Activated CD4-positive, alpha-beta T cell treated with anti-CD3 and anti-CD28 coated beads, Interleukin-2, amount 10 ng/mL, durations not matched to agents 7 days and 5 days (primary cell): Measurements from ENCODE around the gene MFGE8. TPM values are rescaled to one million over a fixed set of nuclear protein-coding genes. Genes with fewer than 3 reads are reported as not detected.

ENCODE experiments used
- CTCF ChIA-PET: fragments of 350-600 bp; sonication (Branson Sonifier 250); formaldehyde crosslinking; loops from one replicate; lab custom pipeline; 2021; ENCODE audit warnings: antibody characterized with exemption; lab: Charles Lee
- POLR2A ChIA-PET: fragments of 350-600 bp; sonication (Branson Sonifier 250); formaldehyde crosslinking; loops from one replicate; lab custom pipeline; 2021; ENCODE audit warnings: antibody characterized with exemption; lab: Charles Lee
- DNase-seq: peaks from one replicate; pipeline ENCODE4 v3.0.0-alpha.2; 2020
- H3K27ac Mint-ChIP-seq: one replicate; pipeline ENCODE4 v1.8.0; 2021; ENCODE audit warnings: mild to moderate bottlenecking, moderate library complexity, mixed read lengths
- H3K27me3 Mint-ChIP-seq: one replicate; pipeline ENCODE4 v1.8.0; 2021; ENCODE audit warnings: mixed read lengths
- H3K36me3 Mint-ChIP-seq: one replicate; pipeline ENCODE4 v1.8.0; 2021; ENCODE audit warnings: low read depth, mixed read lengths
- H3K4me1 Mint-ChIP-seq: one replicate; pipeline ENCODE4 v1.8.0; 2021; ENCODE audit warnings: mixed read lengths
- H3K4me3 Mint-ChIP-seq: one replicate; pipeline ENCODE4 v1.8.0; 2021; ENCODE audit warnings: mild to moderate bottlenecking, moderate library complexity, mixed read lengths
- H3K9me3 Mint-ChIP-seq: one replicate; pipeline ENCODE4 v1.8.0; 2021; ENCODE audit warnings: mixed read lengths
- total RNA-seq, 2 experiments: library from RNA; stranded (reverse); gene quantifications; one replicate each; pipeline ENCODE4 v1.2.3, GENCODE V29; 2021

Gene MFGE8
- total RNA-seq, 2 experiments from 2014 or later = 57.9 to 58.5 TPM

DNA sequence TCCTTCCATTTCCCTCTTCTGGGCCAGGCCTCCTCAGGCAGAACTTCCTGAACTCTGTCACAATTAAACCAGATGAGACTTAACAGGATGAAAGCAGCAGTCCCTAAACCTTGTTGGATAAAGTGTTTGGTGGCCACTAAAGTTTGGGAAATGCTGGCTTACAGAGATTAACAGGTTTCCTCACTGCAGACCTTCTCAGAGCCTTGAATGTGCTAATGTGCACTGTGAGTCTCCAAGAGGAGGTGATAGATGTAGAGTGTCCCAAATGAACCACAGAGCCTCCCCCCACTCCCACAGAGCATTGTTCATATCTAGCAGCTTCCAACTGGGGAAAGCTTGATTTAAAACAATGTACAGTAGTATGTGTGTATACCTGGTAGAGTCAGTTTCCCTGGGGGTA, 60.7 kb downstream of the MFGE8 start:
- Mint-ChIP-seq H3K4me3 (no peak overlapping the region), H3K27ac (no peak overlapping the region), H3K9me3 (peaks cover 9% of the 10 kb centered on the region), H3K4me1 (no peaks in the 10 kb centered on the region), H3K36me3 (peaks cover 2% of the 10 kb centered on the region), H3K27me3 (no peaks in the 10 kb centered on the region)
- DNase-seq = no peak
- CTCF ChIA-PET = no interaction called here
- POLR2A ChIA-PET = no interaction called here

DNA sequence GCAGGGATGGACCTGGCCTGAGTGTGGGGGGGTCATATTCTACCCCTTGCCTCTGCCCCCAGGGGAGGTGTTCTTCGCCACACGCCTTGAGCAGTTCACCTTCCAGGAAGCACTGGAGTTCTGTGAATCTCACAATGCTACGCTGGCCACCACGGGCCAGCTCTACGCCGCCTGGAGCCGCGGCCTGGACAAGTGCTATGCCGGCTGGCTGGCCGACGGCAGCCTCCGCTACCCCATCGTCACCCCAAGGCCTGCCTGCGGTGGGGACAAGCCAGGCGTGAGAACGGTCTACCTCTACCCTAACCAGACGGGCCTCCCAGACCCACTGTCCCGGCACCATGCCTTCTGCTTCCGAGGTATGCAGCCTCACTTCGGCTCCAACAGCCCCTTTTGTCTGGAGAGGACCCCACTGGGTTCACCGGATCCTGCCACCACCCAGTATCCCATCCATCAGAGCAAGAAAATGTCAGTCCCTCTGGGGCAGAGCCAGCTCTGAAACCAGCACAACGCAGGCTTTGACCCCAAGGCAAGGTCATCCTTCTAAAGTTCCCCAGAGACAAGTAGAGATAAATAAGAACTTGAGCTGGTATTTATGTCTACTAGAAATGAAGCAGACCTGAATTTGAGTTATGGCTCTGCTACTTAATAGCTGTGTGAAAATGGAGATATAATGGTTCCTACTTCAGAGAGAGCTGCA, 63.7 kb downstream of the MFGE8 start:
- no peak for DNase-seq
- Mint-ChIP-seq H3K9me3 (peaks cover 1% of the 10 kb centered on the region), H3K27ac (no peak overlapping the region), H3K4me3 (no peak overlapping the region), H3K27me3 (no peaks in the 10 kb centered on the region), H3K36me3 (peaks cover 1% of the 10 kb centered on the region), H3K4me1 (peaks cover 5% of the 10 kb centered on the region)
- CTCF ChIA-PET = no interaction called here
- POLR2A ChIA-PET = no interaction called here

Other genes starting within 250 kb of the MFGE8 start
- not detected for gene ACAN, start 109.9 kb downstream of the MFGE8 start, total RNA-seq
- gene HAPLN3, start 17.8 kb downstream of the MFGE8 start, total RNA-seq = 10 to 100 TPM; 75.4 to 86.1 TPM
- 10 to 100 TPM; 79.7 to 89.0 TPM for gene ABHD2, start 175.1 kb upstream of the MFGE8 start, total RNA-seq